AG04449 (cell line): ENCODE data around the gene TPSG1.

ENCODE experiments used
- CTCF ChIA-PET: fragments of 350-600 bp; formaldehyde crosslinking; extraction: SDS; loops from one replicate; lab custom pipeline; 2021; ENCODE audit warnings: antibody characterized with exemption; lab: Yijun Ruan, JAX
- POLR2A ChIA-PET: fragments of 400-600, 350-600 bp; formaldehyde crosslinking; extraction: SDS; loops from one replicate; lab custom pipeline; 2020; ENCODE audit warnings: antibody characterized with exemption, inconsistent platforms; lab: Yijun Ruan, JAX
- DNase-seq: peaks from one replicate; pipeline ENCODE4 v3.0.0-alpha.2; 2010; ENCODE audit warnings: low read depth, low spot score
- H3K4me3 ChIP-seq: 2 replicates; pipeline ENCODE4 v1.5.1; 2011; ENCODE audit warnings: low read depth, mild to moderate bottlenecking, control low read depth, low read length
- CTCF ChIP-seq: IDR thresholded peaks from one replicate; pipeline ENCODE4 v1.5.1; 2011; ENCODE audit warnings: mild to moderate bottlenecking, moderate library complexity, low read length, control low read depth, inconsistent platforms; ENCODE audit not compliant: insufficient read depth; ENCODE audit errors: missing control alignments

Gene TPSG1

GRCh38 chr16:1217526-1217925 is 7.5 kb downstream of the TPSG1 start:
- CTCF ChIA-PET = no interaction called here
- POLR2A ChIA-PET = no interaction called here
- no peak overlapping the region for H3K4me3 ChIP-seq
- DNase-seq = no peak
- TF ChIP-seq CTCF = no peak

GRCh38 chr16:1216681-1217400 is 8.2 kb downstream of the TPSG1 start:
- DNase-seq = no peak
- POLR2A ChIA-PET = no interaction called here
- no peak overlapping the region for H3K4me3 ChIP-seq
- TF ChIP-seq CTCF = no peak
- CTCF ChIA-PET = no interaction called here

- DNase-seq = no peak
- no peak overlapping the region for H3K4me3 ChIP-seq
- POLR2A ChIA-PET = no interaction called here
- TF ChIP-seq CTCF = no peak
- CTCF ChIA-PET = no interaction called here
These were observed 8.8 kb downstream of the TPSG1 start for GRCh38 chr16:1216296-1216619.

GRCh38 chr16:1215574-1216295 is 9.3 kb downstream of the TPSG1 start:
- POLR2A ChIA-PET = no interaction called here
- CTCF ChIA-PET = no interaction called here
- no peak for TF ChIP-seq CTCF
- no peak for DNase-seq
- no peak overlapping the region for H3K4me3 ChIP-seq

- no peak for DNase-seq
- ChIA-PET POLR2A (no interaction called here), CTCF (no interaction called here)
- no peak overlapping the region for H3K4me3 ChIP-seq
- TF ChIP-seq CTCF = no peak
These were observed 10.3 kb downstream of the TPSG1 start for GRCh38 chr16:1214719-1215118.

GRCh38 chr16:1213796-1214372 is 11.2 kb downstream of the TPSG1 start:
- no peak for DNase-seq
- TF ChIP-seq CTCF = no peak
- ChIA-PET CTCF (no interaction called here), POLR2A (no interaction called here)
- H3K4me3 ChIP-seq = no peak overlapping the region
